Activated T-helper 1 cell treated with anti-CD3 and anti-CD28 coated beads, Interleukin-2, amount 50 U/mL, for 16 hours (primary cell): Measurements from ENCODE around the gene NR1H3.
A peak's percentile ranks its signal among the peaks of the same experiment; 100 is the strongest.

Experiments
- DNase-seq, 2 donors: peaks; one replicate each; pipeline ENCODE4 v3.0.0-alpha.2; 2020; ENCODE audit warnings: low read depth in 1 of 2, low spot score in 1 of 2

NR1H3 gene

GRCh38 chr11:47269002-47269828 lies 11.4 kb downstream of the NR1H3 start:
- DNase-seq = peak; percentile 63 to 77

- DNase-seq = peak; percentile 81 to 89
These were observed 12.1 kb downstream of the NR1H3 start, which contains the start of gene MADD for GRCh38 chr11:47269829-47270305. TSS of gene MADD (plus strand) at chr11:47270133.

DNA sequence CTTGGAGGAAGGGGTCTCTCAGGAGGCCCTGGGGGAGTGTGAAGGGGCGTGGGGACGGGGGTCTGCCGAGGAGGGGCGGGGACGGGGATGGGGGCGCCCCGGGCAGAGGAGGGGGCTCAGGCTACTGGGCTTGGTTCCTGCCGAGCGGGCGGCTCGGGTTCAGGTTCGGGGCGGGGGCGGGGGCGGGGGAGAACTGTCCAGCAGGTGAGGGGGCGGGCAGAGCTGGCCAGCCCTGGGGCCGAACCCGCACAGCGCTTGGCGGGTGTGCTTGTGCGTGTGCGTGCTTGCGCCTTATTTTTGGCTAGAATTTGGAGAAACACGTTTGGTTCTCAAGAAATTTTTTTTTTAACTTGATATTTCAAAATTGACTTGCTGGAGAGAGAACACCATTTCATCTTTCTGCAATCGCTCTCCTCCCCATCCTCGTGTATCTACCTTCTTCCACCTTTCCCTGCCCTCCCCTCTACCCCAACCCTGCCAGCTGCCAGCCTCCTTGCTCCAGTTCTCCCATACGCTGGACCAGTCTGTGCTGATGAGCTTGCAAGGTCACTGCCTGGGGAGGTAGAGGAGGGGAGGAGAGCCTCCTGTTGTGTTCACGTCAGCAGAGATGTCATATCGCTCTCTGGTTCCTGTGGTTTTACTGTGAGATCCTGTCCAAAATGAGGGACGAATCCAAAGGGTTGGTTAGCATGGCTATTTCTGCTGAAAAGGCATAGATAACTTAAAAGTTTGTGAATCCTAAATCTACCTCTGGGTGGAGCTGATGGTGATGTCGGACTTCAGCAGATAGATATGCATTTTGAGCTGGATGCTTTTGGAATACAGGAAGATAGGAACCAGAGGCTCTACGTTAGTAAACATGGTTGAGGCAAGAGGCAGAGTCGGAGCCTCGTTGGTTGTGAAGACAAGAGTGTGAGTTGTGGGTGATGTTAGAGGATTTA lies 12.8 kb downstream of the NR1H3 start:
- DNase-seq = no peak

DNA sequence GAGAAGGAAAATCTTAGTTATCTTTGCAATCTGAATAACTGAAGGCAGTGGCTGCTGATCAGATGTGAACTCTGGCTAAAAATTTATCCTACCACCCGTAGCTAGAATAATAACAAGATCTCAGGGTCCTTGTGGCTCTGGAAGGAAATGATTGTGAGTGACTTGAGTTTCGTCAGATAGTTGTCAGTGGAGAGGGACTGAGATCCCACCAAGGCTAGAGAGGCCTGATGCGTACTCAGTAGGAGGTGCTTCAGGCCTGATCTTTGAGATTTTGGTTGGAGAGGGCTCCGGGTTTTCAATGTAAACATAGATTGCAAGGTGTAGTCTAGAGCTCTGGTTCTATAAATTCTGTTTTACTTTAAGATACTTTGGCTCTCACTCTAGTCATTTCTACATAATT lies 13.5 kb downstream of the NR1H3 start:
- DNase-seq = no peak

DNA sequence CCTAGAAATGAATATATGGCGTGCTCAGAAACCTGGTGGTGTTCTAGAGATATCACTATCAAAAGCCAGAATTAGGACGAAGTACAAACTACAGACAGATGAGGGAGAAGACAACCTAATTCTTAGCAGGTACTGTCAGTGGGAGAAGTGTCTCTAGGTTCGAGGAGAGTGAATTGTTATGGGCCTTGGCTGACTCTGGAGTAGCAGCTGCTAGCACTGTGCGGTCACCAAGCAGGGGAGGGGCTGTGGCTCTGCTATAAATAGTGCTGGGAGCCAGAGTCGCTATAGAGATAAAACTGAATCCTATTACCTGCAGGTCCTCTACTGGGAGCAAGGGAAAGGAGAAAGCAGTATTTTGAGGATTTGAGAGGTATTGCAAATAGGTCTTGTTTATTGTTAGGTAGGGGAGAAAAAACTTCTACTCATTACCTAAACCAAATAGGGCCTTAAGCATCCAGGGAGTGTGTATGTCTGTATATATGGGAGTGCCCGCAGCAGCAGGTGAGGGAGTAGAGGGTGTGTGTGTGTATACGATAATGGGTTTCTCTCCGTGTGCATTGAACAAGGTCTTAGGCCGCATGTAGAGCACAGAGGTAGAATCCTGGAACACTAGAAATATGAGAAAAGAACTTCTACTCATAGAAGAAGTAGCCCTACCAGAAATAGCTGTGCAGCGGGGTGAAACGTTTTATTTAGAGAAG lies 14.3 kb downstream of the NR1H3 start:
- no peak for DNase-seq

- no peak for DNase-seq
These were observed 14.9 kb downstream of the NR1H3 start for GRCh38 chr11:47272706-47273105.

GRCh38 chr11:47274495-47275235 lies 16.9 kb downstream of the NR1H3 start:
- no peak for DNase-seq

GRCh38 chr11:47276923-47277322 lies 19.1 kb downstream of the NR1H3 start:
- no peak for DNase-seq

- no peak for DNase-seq
These were observed 20.3 kb downstream of the NR1H3 start for GRCh38 chr11:47278058-47278457.

DNA sequence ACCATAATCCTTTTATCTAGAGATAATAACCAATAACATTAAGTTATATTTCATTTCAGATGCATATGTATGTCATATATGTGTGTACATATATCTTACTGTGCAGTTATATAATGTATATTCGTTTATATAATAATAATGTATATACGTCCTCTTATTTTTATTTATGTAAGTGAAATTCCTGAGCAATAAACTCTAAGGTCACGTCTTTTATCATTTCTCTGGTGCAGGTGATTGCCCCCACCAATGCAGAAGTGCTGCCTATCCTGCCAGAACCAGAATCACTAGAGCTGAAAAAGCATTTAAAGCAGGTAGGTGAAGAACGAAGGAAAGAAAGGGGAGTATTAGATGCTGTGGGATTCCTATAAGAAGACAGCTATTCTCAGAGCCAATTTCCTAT lies 21.0 kb downstream of the NR1H3 start:
- DNase-seq = no peak

DNA sequence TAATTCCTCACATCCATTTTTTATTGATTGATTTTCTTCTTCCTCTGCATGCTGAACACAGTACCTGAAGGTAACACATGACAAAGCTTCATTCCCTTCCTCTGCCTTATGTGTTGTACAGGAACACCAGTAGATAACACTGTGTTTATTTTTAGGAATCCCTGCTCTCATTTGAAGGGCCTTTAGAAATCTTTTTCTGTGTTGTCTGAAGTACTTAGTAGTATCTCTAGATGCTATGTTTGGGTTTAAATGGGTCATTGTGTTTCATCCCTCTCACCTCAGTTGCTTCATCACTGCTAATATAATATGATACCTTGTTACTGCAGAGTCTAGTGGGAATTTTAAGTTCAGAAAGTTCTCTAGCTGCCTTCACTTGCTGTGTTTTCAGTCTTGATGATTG lies 22.3 kb downstream of the NR1H3 start:
- no peak for DNase-seq

DNA sequence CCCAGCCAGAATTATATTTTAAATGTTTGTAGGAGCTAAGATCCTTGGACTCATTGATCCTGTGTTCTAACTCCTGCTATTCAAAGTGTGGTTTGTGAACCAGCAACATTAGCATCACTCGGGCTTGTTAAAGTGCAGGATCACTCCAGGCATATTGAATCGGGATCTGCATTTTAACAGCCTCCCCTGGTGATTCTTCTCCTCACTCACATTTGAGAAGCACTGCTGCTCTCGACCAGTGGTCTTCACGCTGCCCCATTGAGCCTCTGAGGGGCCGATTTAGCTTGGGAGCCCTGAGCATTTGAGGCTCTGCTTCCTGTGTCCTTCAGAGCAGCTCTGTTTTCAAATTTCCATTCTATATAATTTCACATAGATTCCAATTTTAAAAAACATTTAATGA lies 23.1 kb downstream of the NR1H3 start:
- DNase-seq = no peak

GRCh38 chr11:47282462-47282861 lies 24.7 kb downstream of the NR1H3 start:
- DNase-seq = no peak

DNA sequence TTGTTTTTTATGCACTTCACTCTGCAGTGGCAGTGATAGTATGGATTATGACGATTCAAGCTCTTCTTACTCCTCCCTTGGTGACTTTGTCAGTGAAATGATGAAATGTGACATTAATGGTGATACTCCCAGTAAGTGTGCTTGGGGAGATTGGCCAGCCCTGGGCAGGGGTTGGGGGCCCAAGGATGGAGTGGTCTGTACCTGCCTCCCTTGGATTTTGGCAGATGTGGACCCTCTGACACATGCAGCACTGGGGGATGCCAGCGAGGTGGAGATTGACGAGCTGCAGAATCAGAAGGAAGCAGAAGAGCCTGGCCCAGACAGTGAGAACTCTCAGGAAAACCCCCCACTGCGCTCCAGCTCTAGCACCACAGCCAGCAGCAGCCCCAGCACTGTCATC lies 26.4 kb downstream of the NR1H3 start:
- DNase-seq = no peak

DNA sequence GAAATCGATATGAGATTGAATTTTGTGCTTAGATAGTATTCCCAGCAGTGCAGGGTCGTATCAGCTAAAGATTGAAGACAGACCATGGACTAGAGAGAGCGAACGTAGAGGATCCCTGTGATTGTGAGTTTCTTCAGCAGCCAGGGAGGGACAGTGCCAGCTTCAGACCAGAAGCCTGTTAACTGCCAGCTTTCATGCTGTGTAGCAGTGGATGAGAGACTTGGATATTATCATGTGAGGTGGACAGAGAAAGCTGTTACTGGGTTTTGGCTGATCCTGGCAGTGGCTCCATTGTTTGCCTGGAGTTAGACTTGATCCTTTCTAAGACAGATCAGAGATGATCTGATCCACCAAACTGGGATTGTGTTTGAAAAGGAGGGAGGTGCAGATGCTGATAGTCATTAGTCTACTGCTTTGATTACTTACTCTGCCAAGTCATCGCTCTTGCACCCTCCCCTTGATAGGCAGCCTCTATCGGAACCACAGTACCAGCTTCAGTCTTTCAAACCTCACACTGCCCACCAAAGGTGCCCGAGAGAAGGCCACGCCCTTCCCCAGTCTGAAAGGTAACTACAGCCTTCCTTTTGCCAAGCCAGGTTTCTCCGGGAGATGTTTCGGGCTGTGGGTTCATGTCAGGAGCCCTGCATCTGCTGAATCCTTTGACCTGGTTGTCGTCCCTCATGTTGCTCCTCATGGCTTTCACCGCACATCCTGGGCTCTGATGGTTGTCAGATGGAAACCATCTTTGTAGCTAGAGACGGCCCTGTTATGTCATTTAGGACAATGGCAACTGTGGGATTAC lies 28.4 kb downstream of the NR1H3 start:
- no peak for DNase-seq

- DNase-seq = no peak
These were observed 30.3 kb downstream of the NR1H3 start for GRCh38 chr11:47288066-47288465.

DNA sequence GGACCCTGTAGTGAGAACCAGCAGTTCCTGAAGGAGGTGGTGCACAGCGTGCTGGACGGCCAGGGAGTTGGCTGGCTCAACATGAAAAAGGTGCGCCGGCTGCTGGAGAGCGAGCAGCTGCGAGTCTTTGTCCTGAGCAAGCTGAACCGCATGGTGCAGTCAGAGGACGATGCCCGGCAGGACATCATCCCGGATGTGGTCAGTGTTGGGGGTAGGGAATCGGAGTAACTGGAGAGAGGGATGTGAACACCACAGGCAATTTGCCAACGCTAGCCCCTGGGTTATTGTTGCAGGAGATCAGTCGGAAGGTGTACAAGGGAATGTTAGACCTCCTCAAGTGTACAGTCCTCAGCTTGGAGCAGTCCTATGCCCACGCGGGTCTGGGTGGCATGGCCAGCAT lies 32.1 kb downstream of the NR1H3 start:
- no peak for DNase-seq

- DNase-seq = no peak
These were observed 37.6 kb downstream of the NR1H3 start for GRCh38 chr11:47295385-47295784.

GRCh38 chr11:47296045-47296444 lies 38.2 kb downstream of the NR1H3 start:
- DNase-seq = no peak

- DNase-seq = no peak
These were observed 41.3 kb downstream of the NR1H3 start for GRCh38 chr11:47299078-47299477.
